HG03558 (cell line): ENCODE data around the gene RBFOX2.

Source experiments
- ATAC-seq: cut with Tn5 transposase; IDR thresholded peaks from one replicate; pipeline ENCODE4 v1.9.1; 2021; ENCODE audit warnings: moderate number of reproducible peaks; ENCODE audit not compliant: unreplicated experiment; ENCODE audit errors: extremely low read depth

The RBFOX2 gene

GRCh38 chr22:35882211-35883030 lies 146.2 kb downstream of the RBFOX2 start:
- no peak for ATAC-seq

- ATAC-seq: no peak
These were observed 149.3 kb downstream of the RBFOX2 start for GRCh38 chr22:35879351-35879750.

DNA sequence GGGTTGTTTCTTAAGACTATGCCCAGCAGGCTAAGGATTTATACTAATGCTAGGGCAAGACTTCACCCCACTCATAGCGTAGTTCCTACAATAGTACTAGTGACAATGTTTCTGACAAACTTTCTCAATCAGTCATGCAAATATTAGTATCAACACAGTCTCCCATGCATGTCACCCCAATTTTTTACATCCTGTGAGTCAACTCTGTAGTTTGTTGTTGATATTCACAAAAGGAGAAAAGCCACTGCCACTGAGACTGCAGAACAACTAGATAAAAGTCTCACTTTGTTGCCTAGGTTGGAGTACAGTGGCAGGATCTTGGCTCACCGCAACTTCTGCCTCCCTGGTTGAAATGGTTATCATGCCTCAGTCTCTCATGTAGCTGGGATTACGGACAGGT lies 155.2 kb downstream of the RBFOX2 start:
- no peak for ATAC-seq

DNA sequence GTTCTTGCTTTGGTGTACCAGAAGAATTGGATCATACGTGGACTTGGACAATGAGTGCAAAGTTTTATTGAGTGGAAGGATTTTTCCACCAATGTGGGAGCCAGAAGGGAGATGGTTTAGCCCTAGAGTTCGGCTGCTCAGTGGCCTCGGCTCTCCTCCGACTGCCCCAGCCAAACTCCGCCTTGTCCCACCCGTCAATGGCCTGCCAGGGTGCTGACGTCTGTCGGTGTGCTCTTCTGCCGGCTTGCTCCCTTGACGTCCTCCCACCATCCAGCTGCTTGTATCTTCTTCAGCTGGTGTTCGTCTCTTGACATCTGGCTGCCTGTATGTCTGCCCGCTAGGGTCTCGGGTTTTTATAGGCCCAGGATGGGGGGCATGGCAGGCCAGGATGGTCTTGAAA lies 156.2 kb downstream of the RBFOX2 start:
- ATAC-seq: no peak

DNA sequence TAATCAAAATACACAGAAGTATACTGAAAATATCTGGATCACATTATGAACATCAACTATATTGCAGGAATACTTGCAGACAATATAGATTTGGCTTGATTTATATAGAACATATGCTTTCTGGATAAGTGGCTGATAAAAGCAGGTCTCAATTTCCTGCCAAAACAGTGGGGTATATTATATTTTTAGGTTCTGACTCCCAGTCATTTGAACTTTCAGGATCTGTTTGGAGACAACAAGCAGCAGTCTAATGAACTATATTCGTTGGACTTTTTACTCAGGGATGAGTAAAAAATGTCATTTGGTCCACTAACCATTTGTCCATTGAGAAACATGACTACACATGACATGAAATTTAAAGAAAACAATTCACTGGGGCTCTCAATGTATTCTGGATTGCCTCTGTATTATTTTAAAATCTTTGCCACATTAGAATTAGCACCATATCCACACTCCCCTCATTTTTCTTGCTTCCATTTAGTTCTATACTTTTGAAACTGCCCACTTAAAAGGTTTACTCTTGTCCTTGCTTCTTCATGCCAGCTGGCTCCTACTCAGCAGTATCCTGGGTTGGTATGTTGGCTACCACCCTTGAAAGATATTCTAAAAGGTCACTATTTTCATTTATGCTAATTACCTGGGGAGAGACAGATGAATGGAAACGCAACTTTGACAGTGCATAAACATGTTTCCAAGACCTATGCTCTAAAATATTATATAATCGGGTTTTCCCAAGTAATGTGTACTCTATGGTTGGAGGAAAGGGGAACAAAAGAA lies 157.9 kb downstream of the RBFOX2 start:
- ATAC-seq: no peak

DNA sequence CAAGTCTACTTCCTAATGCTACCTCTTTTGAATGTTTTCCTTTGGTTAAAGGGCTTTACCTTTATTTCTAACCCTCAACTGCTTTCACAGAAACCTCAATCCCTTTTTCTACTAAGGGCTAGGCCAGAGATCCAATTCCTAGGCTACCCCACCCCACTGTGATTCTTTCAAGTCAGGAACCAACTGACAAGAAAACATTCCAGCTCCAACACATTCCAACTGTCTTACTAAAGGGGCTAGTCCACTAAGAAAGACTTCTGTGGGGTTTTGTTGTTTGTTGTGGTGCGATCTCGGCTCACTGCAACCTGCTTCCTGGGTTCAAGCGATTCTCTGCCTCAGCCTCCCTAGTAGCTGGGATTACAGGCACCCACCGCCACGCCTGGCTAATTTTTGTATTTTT lies 159.7 kb downstream of the RBFOX2 start:
- ATAC-seq: no peak

GRCh38 chr22:35866651-35867050 lies 162.0 kb downstream of the RBFOX2 start:
- no peak for ATAC-seq

GRCh38 chr22:35864545-35865165 lies 164.0 kb downstream of the RBFOX2 start:
- ATAC-seq: no peak

DNA sequence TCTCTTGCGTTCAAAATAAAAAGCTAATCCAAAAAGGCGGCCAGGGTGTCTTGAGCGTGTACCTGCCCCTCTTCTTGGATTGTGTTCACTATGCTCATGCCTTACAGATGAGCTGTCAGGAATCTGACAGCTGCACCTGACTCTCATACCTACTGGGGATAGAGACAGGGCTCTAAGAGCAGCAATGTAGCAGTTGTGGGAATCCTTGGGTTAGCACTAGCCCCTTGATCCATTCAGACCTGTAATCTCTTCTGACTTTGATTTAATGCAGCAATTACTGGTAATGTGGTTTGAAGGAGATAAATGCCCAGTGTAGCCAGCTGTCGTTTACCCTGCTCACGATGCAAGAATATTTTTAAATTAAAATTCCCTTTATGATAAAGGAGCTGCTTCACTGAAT lies 165.2 kb downstream of the RBFOX2 start:
- no peak for ATAC-seq

- ATAC-seq: no peak
These were observed 165.9 kb downstream of the RBFOX2 start for GRCh38 chr22:35862697-35863096.

- no peak for ATAC-seq
These were observed 167.2 kb downstream of the RBFOX2 start for GRCh38 chr22:35861451-35861850.

DNA sequence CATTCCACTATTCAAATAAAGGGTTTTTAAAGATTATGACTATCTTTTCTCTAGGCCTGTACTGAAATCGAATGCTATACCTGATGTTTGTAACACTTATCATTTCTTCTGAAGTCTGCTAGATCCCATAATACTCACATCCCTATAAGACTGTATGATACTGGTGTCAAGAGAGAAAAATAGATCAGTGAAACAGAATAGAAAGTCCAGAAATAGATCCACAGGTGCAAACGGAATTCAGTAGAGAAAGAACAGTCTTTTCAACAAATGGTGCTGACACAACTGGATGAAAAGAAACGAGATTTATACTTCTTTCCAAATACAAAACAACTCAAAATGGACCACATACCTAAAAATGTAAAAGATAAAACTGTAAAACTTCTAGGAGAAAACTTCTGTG lies 167.8 kb downstream of the RBFOX2 start:
- ATAC-seq: no peak

GRCh38 chr22:35860087-35860733 lies 168.4 kb downstream of the RBFOX2 start:
- ATAC-seq: no peak

DNA sequence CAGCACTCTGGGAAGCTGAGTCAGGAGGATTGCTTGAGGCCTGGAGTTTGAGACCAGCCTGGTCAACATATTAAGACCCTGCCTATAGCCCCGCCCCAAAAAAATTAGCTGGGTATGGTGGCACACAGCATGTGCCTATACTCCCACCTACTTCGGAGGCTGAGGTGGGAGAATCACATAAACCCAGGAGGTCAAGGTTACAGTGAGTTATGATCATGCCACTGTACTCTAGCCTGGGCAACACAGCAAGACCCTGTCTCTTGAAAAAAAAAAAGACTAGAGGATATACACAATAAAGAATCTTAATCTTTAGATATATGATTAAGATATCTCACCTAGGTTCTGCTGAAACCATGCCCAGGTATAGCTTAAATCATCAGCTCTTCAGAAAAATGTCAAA lies 174.3 kb downstream of the RBFOX2 start:
- ATAC-seq: no peak

- no peak for ATAC-seq
These were observed 176.5 kb downstream of the RBFOX2 start for GRCh38 chr22:35852076-35852475.

GRCh38 chr22:35850831-35851230 lies 177.8 kb downstream of the RBFOX2 start:
- no peak for ATAC-seq

DNA sequence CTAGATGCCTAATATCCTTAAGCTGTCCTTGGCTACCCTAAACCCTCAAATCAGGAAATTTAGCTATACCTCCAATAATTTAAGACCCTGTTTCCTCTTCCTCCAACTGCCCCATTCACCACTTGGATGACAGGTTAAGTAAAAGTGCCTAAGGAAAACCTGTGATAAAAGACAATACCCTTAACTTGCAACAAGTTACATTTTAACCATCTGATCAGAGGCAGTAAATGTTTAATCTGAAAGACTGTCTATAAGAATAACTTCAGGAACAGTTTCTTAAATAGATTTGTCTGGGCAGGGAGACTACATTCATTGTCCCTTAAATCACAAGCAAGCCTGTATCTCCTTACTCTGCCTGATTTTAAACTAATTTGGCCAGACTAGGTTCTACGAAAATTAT lies 181.8 kb downstream of the RBFOX2 start:
- ATAC-seq: no peak

GRCh38 chr22:35844886-35845285 lies 183.7 kb downstream of the RBFOX2 start:
- ATAC-seq: no peak

DNA sequence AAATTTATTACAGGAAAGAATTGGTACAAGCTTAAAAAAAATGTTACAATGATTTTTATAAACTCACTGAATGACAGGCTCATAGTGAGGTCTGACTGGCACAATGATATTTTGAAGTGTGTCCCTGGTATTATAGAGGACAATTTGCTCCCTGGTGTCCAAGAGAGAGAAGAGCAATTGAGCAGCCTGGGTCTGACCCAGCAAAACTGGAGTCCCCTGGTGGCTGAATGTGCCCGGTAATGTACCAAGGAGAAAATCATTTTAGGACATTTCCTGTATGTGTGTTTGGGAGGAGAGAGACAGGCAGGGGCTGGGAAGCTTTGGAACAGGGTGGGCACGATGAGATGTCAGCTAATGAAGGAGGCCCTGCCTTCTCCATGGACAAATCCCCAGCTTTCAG lies 185.7 kb downstream of the RBFOX2 start:
- ATAC-seq: no peak

- ATAC-seq: no peak
These were observed 186.1 kb downstream of the RBFOX2 start for GRCh38 chr22:35842519-35842913.
